ENCODE data around the gene CHST8. TPM values are rescaled to one million over a fixed set of nuclear protein-coding genes. Genes with fewer than 3 reads are reported as not detected.

The CHST8 gene
- polyA plus RNA-seq, 1 of the 3 experiments (the other 2 are of a cell fraction): 0.05 TPM

GRCh38 chr19:33781415-33781935, 159.7 kb downstream of the CHST8 start (continued):
- TF ChIP-seq, protein P1, sequence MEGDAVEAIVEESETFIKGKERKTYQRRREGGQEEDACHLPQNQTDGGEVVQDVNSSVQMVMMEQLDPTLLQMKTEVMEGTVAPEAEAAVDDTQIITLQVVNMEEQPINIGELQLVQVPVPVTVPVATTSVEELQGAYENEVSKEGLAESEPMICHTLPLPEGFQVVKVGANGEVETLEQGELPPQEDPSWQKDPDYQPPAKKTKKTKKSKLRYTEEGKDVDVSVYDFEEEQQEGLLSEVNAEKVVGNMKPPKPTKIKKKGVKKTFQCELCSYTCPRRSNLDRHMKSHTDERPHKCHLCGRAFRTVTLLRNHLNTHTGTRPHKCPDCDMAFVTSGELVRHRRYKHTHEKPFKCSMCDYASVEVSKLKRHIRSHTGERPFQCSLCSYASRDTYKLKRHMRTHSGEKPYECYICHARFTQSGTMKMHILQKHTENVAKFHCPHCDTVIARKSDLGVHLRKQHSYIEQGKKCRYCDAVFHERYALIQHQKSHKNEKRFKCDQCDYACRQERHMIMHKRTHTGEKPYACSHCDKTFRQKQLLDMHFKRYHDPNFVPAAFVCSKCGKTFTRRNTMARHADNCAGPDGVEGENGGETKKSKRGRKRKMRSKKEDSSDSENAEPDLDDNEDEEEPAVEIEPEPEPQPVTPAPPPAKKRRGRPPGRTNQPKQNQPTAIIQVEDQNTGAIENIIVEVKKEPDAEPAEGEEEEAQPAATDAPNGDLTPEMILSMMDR (IDR thresholded peaks at IDR 0.05): no peak
- no peak for TF ChIP-seq POLR2AphosphoS5 (IDR thresholded peaks at IDR 0.05; ENCODE audit: low read depth, low read length)
- no peak for TF ChIP-seq REST (IDR thresholded peaks at IDR 0.05; ENCODE audit: low read depth, low read length)
- TF ChIP-seq RFX5 (IDR thresholded peaks at IDR 0.05; ENCODE audit: low read length): no peak
- no peak for TF ChIP-seq EP300 (IDR thresholded peaks at IDR 0.05; ENCODE audit: borderline replicate concordance in 1 of 2, low read depth in 1 of 2, low read length in 1 of 2)
- TF ChIP-seq TAF1 (IDR thresholded peaks at IDR 0.05; ENCODE audit: borderline replicate concordance, low read depth, low read length): no peak
- no peak for TF ChIP-seq FOXJ3 (CRISPR knock-in tag; IDR thresholded peaks at IDR 0.05)
- no peak for TF ChIP-seq ELF1 (IDR thresholded peaks at IDR 0.05)

DNA sequence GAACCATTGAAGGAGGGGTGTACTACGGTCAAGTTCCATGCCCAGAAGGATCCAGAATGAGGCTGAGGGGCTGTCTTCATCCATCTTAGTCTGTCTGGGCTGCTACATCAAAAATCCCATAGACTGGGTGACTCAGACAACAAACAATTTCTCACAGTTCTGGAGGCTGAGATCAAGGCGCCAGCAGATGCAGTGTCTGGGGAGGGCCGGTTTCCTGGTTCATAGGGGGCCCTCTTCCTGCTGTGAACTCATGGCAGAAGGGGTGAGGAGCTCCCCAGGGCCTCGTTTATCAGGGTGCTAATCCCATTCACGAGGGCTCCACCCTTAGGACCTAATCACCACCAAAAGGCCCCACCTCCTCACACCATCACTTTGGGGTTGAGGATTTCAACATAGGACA, 160.2 kb downstream of the CHST8 start:
- DNase-seq: no peak
- H3K9me2 ChIP-seq: no peaks in the 10 kb centered on the region
- H3K4me3 ChIP-seq (ENCODE audit: low read depth in 2 of 2, low read length in 1 of 2): no peak overlapping the region
- ChIA-PET POLR2A (no interaction called here), CTCF (interaction anchor here (2.5 to 3.0 kb wide), 2 partner anchors 314 to 363 kb away, joined by 9 to 37 read pairs; no protein-coding TSS in a partner anchor)
- H3K4me1 ChIP-seq (ENCODE audit: control insufficient read depth in 1 of 2, insufficient read depth in 2 of 2, low read depth in 1 of 2, low read length in 1 of 2): peaks cover 0 to 7% of the 10 kb centered on the region in 2 experiments; a peak in 1 of 4 replicates
- H2AFZ ChIP-seq (ENCODE audit: low read depth): no peak overlapping the region
- 42% methylated on average over 5 of the region's 5 CpGs for WGBS (ENCODE audit: low lambda C conversion rate)
- no peaks in the 10 kb centered on the region for H3K36me3 ChIP-seq (replicated peaks in 1 of 2; ENCODE audit: control insufficient read depth in 1 of 2, insufficient read depth in 2 of 2, low read length in 1 of 2)
- H3K4me2 ChIP-seq: no peak overlapping the region
- H3K79me2 ChIP-seq (ENCODE audit: insufficient read depth): no peaks in the 10 kb centered on the region
- H3F3A ChIP-seq (replicated peaks; ENCODE audit: insufficient read depth): no peaks in the 10 kb centered on the region
- H3K9me3 ChIP-seq: no peaks in the 10 kb centered on the region
- H4K20me1 ChIP-seq (ENCODE audit: insufficient read depth): no peaks in the 10 kb centered on the region
- no peak overlapping the region for H3K9ac ChIP-seq
- H3K27me3 ChIP-seq (ENCODE audit: insufficient read depth): no peaks in the 10 kb centered on the region; the same call in 1 of the 2 replicates
- H3K27ac ChIP-seq (ENCODE audit: low read depth in 2 of 2, low read length in 1 of 2): no peak overlapping the region
- TF ChIP-seq MXI1 (IDR thresholded peaks at IDR 0.05; ENCODE audit: low read depth, low read length) (no peak), POLR2AphosphoS5 (IDR thresholded peaks at IDR 0.05; ENCODE audit: low read depth, low read length) (no peak), REST (IDR thresholded peaks at IDR 0.05; ENCODE audit: low read depth, low read length) (no peak), RAD21 (IDR thresholded peaks at IDR 0.05; ENCODE audit: low read length) (no peak), SMC3 (IDR thresholded peaks at IDR 0.05; ENCODE audit: low read depth, low read length) (no peak), MEF2A (IDR thresholded peaks at IDR 0.05; ENCODE audit: borderline replicate concordance, low read depth) (no peak), FOXM1 (IDR thresholded peaks at IDR 0.05; ENCODE audit: low read depth) (no peak), EZH2phosphoT487 (IDR thresholded peaks at IDR 0.05; ENCODE audit: borderline replicate concordance, low read depth) (no peak), TCF12 (IDR thresholded peaks at IDR 0.05) (no peak), TEAD4 (IDR thresholded peaks at IDR 0.05; ENCODE audit: borderline replicate concordance, insufficient read depth) (no peak), PBX3 (IDR thresholded peaks at IDR 0.05) (no peak), TAF1 (IDR thresholded peaks at IDR 0.05; ENCODE audit: borderline replicate concordance, low read depth, low read length) (no peak), ELF1 (IDR thresholded peaks at IDR 0.05) (no peak), CHD2 (IDR thresholded peaks at IDR 0.05; ENCODE audit: low read length, partially characterized antibody) (no peak), EP300 (IDR thresholded peaks at IDR 0.05; ENCODE audit: borderline replicate concordance in 1 of 2, low read depth in 1 of 2, low read length in 1 of 2) (no peak), FOXJ3 (CRISPR knock-in tag; IDR thresholded peaks at IDR 0.05) (no peak)
- TF ChIP-seq, protein P2, sequence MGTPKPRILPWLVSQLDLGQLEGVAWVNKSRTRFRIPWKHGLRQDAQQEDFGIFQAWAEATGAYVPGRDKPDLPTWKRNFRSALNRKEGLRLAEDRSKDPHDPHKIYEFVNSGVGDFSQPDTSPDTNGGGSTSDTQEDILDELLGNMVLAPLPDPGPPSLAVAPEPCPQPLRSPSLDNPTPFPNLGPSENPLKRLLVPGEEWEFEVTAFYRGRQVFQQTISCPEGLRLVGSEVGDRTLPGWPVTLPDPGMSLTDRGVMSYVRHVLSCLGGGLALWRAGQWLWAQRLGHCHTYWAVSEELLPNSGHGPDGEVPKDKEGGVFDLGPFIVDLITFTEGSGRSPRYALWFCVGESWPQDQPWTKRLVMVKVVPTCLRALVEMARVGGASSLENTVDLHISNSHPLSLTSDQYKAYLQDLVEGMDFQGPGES (IDR thresholded peaks at IDR 0.05; ENCODE audit: low read depth, low read length): no peak

Data from SK-N-SH (cell line).